Measurements from ENCODE around the gene WASF2. TPM values are rescaled to one million over a fixed set of nuclear protein-coding genes. Genes with fewer than 3 reads are reported as not detected.

The WASF2 gene
- total and polyA plus RNA-seq, 2 donors (not counting 1 experiment from before 2014, with no cell fraction given) = 26.3 to 66.9 TPM

DNA sequence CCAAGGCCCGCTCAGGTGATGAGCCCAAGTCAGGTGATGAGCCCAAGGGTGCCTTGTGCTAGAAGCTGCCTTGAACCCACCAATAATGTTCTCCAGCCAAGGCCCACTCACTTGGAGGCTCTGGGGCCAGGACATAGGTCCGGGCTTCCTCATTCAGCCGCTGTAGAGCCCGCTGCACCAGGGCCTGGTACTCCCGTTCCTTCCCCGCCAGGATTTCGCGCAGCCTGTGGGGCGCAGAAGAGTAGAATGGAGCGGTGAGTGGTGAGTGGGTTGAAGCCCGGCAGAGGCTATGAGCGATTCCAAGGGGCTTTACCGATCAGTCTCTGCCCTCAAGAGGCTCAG is 133.7 kb downstream of the WASF2 start:
- H3K79me2 ChIP-seq (ENCODE audit: control insufficient read depth, insufficient read depth, low read length) = no peaks in the 10 kb centered on the region
- DNase-seq (ENCODE audit: low read depth in 2 of 2) = no peak
- no peak overlapping the region for H3K4me3 ChIP-seq (replicated peaks in 1 of 4; ENCODE audit: control extremely low read depth in 1 of 4, insufficient read depth in 1 of 4, low read depth in 3 of 4, low read length in 4 of 4)
- H2AFZ ChIP-seq (ENCODE audit: low read length) = no peak overlapping the region
- no peaks in the 10 kb centered on the region for H3K27me3 ChIP-seq (ENCODE audit: control insufficient read depth, insufficient read depth, low read length)
- peaks cover 29% of the 10 kb centered on the region for H3K36me3 ChIP-seq (ENCODE audit: control insufficient read depth, insufficient read depth, low read length)
- H3K27ac ChIP-seq (ENCODE audit: insufficient read depth, low read length) = no peak overlapping the region
- H3K9ac ChIP-seq (ENCODE audit: insufficient read depth, low read length) = no peak overlapping the region
- H3K4me2 ChIP-seq (ENCODE audit: extremely low read depth, insufficient read depth, low read length) = no peak overlapping the region
- TF ChIP-seq, protein P1, sequence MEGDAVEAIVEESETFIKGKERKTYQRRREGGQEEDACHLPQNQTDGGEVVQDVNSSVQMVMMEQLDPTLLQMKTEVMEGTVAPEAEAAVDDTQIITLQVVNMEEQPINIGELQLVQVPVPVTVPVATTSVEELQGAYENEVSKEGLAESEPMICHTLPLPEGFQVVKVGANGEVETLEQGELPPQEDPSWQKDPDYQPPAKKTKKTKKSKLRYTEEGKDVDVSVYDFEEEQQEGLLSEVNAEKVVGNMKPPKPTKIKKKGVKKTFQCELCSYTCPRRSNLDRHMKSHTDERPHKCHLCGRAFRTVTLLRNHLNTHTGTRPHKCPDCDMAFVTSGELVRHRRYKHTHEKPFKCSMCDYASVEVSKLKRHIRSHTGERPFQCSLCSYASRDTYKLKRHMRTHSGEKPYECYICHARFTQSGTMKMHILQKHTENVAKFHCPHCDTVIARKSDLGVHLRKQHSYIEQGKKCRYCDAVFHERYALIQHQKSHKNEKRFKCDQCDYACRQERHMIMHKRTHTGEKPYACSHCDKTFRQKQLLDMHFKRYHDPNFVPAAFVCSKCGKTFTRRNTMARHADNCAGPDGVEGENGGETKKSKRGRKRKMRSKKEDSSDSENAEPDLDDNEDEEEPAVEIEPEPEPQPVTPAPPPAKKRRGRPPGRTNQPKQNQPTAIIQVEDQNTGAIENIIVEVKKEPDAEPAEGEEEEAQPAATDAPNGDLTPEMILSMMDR (conservative IDR thresholded peaks at IDR 0.05 in 1 of 2, IDR thresholded peaks at IDR 0.05 in 1 of 2; ENCODE audit: low read depth in 1 of 2, low read length in 2 of 2) = no peak
- no peak for TF ChIP-seq EZH2 (IDR thresholded peaks at IDR 0.05; ENCODE audit: low read length, missing control alignments)
- H3K9me3 ChIP-seq (ENCODE audit: control insufficient read depth, insufficient read depth, low read depth, low read length) = no peaks in the 10 kb centered on the region
- H4K20me1 ChIP-seq (ENCODE audit: control insufficient read depth, extremely low read depth, insufficient read depth, low read length) = no peaks in the 10 kb centered on the region
- H3K4me1 ChIP-seq (ENCODE audit: control insufficient read depth, extremely low read depth, insufficient read depth, low read length) = no peaks in the 10 kb centered on the region

DNA sequence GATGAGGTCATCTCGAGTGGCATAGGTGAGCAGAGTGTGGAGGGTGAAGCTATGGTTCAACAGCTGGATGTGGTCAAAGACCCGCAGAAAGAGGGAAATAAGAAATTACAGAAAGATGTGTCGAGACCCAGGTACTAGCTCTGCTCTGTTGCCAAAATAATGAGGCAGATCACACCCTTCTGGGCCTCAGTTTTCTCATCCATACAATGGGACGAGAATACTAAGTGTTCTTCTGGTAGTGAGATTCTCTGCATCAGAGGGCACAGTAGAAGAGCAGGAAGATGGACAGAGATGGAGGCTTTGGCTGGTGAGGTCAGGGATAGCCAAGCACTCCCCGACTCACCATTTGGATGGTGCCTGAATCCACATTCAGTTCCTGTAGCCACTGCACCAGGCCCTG is 134.3 kb downstream of the WASF2 start:
- no peak overlapping the region for H3K27ac ChIP-seq (ENCODE audit: insufficient read depth, low read length)
- H3K4me3 ChIP-seq (replicated peaks in 1 of 4; ENCODE audit: control extremely low read depth in 1 of 4, insufficient read depth in 1 of 4, low read depth in 3 of 4, low read length in 4 of 4) = no peak overlapping the region
- TF ChIP-seq, protein P1 (conservative IDR thresholded peaks at IDR 0.05 in 1 of 2, IDR thresholded peaks at IDR 0.05 in 1 of 2; ENCODE audit: low read depth in 1 of 2, low read length in 2 of 2) = no peak
- TF ChIP-seq EZH2 (IDR thresholded peaks at IDR 0.05; ENCODE audit: low read length, missing control alignments) = no peak
- H3K27me3 ChIP-seq (ENCODE audit: control insufficient read depth, insufficient read depth, low read length) = no peaks in the 10 kb centered on the region
- H4K20me1 ChIP-seq (ENCODE audit: control insufficient read depth, extremely low read depth, insufficient read depth, low read length) = no peaks in the 10 kb centered on the region
- no peaks in the 10 kb centered on the region for H3K9me3 ChIP-seq (ENCODE audit: control insufficient read depth, insufficient read depth, low read depth, low read length)
- H2AFZ ChIP-seq (ENCODE audit: low read length) = no peak overlapping the region
- H3K36me3 ChIP-seq (ENCODE audit: control insufficient read depth, insufficient read depth, low read length) = peaks cover 27% of the 10 kb centered on the region
- DNase-seq (ENCODE audit: low read depth in 2 of 2) = no peak
- H3K4me2 ChIP-seq (ENCODE audit: extremely low read depth, insufficient read depth, low read length) = no peak overlapping the region
- no peaks in the 10 kb centered on the region for H3K79me2 ChIP-seq (ENCODE audit: control insufficient read depth, insufficient read depth, low read length)
- no peaks in the 10 kb centered on the region for H3K4me1 ChIP-seq (ENCODE audit: control insufficient read depth, extremely low read depth, insufficient read depth, low read length)
- H3K9ac ChIP-seq (ENCODE audit: insufficient read depth, low read length) = no peak overlapping the region

Other genes with a start within 250 kb of the WASF2 start
- gene TMEM222, start 168.0 kb downstream of the WASF2 start, total RNA-seq = 16.2 and 21.6 TPM in 2 replicates
- gene TMEM222, start 168.0 kb downstream of the WASF2 start, polyA plus RNA-seq = 37.1 and 39.9 TPM in 2 replicates
- gene SYTL1, start 148.1 kb downstream of the WASF2 start, total RNA-seq = under 0.01 and 0.17 TPM in 2 replicates
- gene SYTL1, start 148.1 kb downstream of the WASF2 start, polyA plus RNA-seq = 0.02 and 0.03 TPM in 2 replicates
- gene MAP3K6, start 123.2 kb downstream of the WASF2 start, total RNA-seq = 8.3 and 12.1 TPM in 2 replicates
- 9.0 and 11.5 TPM in 2 replicates for gene MAP3K6, start 123.2 kb downstream of the WASF2 start, polyA plus RNA-seq
- not detected in 2 replicates for gene FCN3, start 115.3 kb downstream of the WASF2 start, total RNA-seq
- gene FCN3, start 115.3 kb downstream of the WASF2 start, polyA plus RNA-seq = not detected in 2 replicates
- not detected in 2 replicates for gene CD164L2, start 106.8 kb downstream of the WASF2 start, total RNA-seq
- gene CD164L2, start 106.8 kb downstream of the WASF2 start, polyA plus RNA-seq = not detected in 2 replicates
- 0.17 and 0.26 TPM in 2 replicates for gene GPR3, start 97.5 kb downstream of the WASF2 start, total RNA-seq
- 0.82 and 2.1 TPM in 2 replicates for gene GPR3, start 97.5 kb downstream of the WASF2 start, polyA plus RNA-seq
- gene AHDC1, start 114.0 kb upstream of the WASF2 start, total RNA-seq = 5.1 and 6.9 TPM in 2 replicates
- gene AHDC1, start 114.0 kb upstream of the WASF2 start, polyA plus RNA-seq = 3.1 and 4.2 TPM in 2 replicates
- under 0.01 TPM in 1 of 2 replicates, not detected in the other for gene FGR, start 145.0 kb upstream of the WASF2 start, total RNA-seq
- gene FGR, start 145.0 kb upstream of the WASF2 start, polyA plus RNA-seq = not detected in 2 replicates
- 64.7 and 68.4 TPM in 2 replicates for gene IFI6, start 182.0 kb upstream of the WASF2 start, total RNA-seq
- gene IFI6, start 182.0 kb upstream of the WASF2 start, polyA plus RNA-seq = 14.9 and 43.7 TPM in 2 replicates
- gene FAM76A, start 235.8 kb upstream of the WASF2 start, total RNA-seq = 13.1 and 17.5 TPM in 2 replicates
- 9.2 and 13.5 TPM in 2 replicates for gene FAM76A, start 235.8 kb upstream of the WASF2 start, polyA plus RNA-seq